ENCODE data around the gene DIO3. TPM values are rescaled to one million over a fixed set of nuclear protein-coding genes. Genes with fewer than 3 reads are reported as not detected.
A peak's percentile ranks its signal among the peaks of the same experiment; 100 is the strongest.

DIO3 gene
- total RNA-seq, 1 experiment from 2014 or later = 4.4 TPM

GRCh38 chr14:101563654-101564443 is 2.6 kb downstream of the DIO3 start:
- in situ Hi-C loops (cut with HindIII; ENCODE audit: low pct_unique_long_range_greater_than_20kb, low sequenced_read_pairs) (no loop called here), intact Hi-C loops (cut with micrococcal nuclease; ENCODE audit: unreplicated experiment) (no loop called here)
- Histone ChIP-seq H3K27ac (ENCODE audit: low read length) (no peak overlapping the region), H3K4me1 (ENCODE audit: control insufficient read depth, insufficient read depth, low read length) (no peaks in the 10 kb centered on the region), H3K9me3 (ENCODE audit: control insufficient read depth, insufficient read depth, low read depth, low read length) (no peaks in the 10 kb centered on the region), H3K36me3 (ENCODE audit: control insufficient read depth, insufficient read depth, low read length) (no peaks in the 10 kb centered on the region), H3K27me3 (ENCODE audit: control insufficient read depth, insufficient read depth, low read length) (no peaks in the 10 kb centered on the region), H3K4me3 (ENCODE audit: low read depth in 2 of 2, low read length in 2 of 2) (peak overlapping the region in 1 of 2 experiments; percentile 31; a peak in 2 of 4 replicates)
- ATAC-seq (no peak), DNase-seq (ENCODE audit: low read depth, low spot score) (no peak)
- TF ChIP-seq POLR2AphosphoS5 (IDR thresholded peaks at IDR 0.05; ENCODE audit: low read depth, low read length) (no peak), TCF7L2 (IDR thresholded peaks at IDR 0.05; ENCODE audit: low read depth, low read length) (no peak), CTCF (IDR thresholded peaks at IDR 0.05) (no peak), REST (IDR thresholded peaks at IDR 0.05; ENCODE audit: insufficient read depth in 1 of 2, low read depth in 2 of 2, low read length in 1 of 2) (no peak), SIN3A (IDR thresholded peaks at IDR 0.05; ENCODE audit: borderline replicate concordance, insufficient read depth, low read depth, low read length) (no peak)
- BruUV-seq (replicated peaks) = no TSS peak
- ChIA-PET CTCF (no interaction called here), POLR2A (no interaction called here)

DNA sequence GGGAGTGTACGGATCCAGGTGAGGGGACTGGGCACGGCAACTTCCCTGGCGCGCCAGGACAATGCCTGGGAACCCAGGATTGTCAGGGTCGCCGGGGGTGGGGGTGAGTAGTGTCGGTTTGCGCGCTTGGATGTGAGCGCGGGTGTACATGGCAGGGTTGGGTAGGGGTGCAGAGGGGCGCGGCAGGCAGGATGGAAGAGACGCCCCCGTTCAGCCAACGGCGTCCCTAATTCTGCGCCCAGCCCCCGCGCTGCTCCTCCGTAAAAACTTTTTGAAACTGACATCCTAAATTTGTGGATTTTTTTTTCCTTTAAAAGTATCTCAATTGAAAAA is 3.1 kb downstream of the DIO3 start:
- CTCF ChIA-PET = no interaction called here
- intact Hi-C loops (cut with micrococcal nuclease; ENCODE audit: unreplicated experiment) = no loop called here

More for the DNA sequence above, 3.1 kb downstream of the DIO3 start:
- Histone ChIP-seq H3K9me3 (ENCODE audit: control insufficient read depth, insufficient read depth, low read depth, low read length) (no peaks in the 10 kb centered on the region), H3K4me3 (ENCODE audit: low read depth in 2 of 2, low read length in 2 of 2) (peak overlapping the region in 1 of 2 experiments; percentile 31; a peak in 2 of 4 replicates), H3K36me3 (ENCODE audit: control insufficient read depth, insufficient read depth, low read length) (no peaks in the 10 kb centered on the region), H3K27me3 (ENCODE audit: control insufficient read depth, insufficient read depth, low read length) (no peaks in the 10 kb centered on the region), H3K4me1 (ENCODE audit: control insufficient read depth, insufficient read depth, low read length) (no peaks in the 10 kb centered on the region), H3K27ac (ENCODE audit: low read length) (no peak overlapping the region)
- POLR2A ChIA-PET = no interaction called here
- no peak for ATAC-seq
- no peak for TF ChIP-seq REST (IDR thresholded peaks at IDR 0.05; ENCODE audit: insufficient read depth in 1 of 2, low read depth in 2 of 2, low read length in 1 of 2)
- TF ChIP-seq SIN3A (IDR thresholded peaks at IDR 0.05; ENCODE audit: borderline replicate concordance, insufficient read depth, low read depth, low read length) = no peak
- TF ChIP-seq TCF7L2 (IDR thresholded peaks at IDR 0.05; ENCODE audit: low read depth, low read length) = no peak
- TF ChIP-seq CTCF (IDR thresholded peaks at IDR 0.05) = no peak
- no peak for TF ChIP-seq POLR2AphosphoS5 (IDR thresholded peaks at IDR 0.05; ENCODE audit: low read depth, low read length)
- no peak for DNase-seq (ENCODE audit: low read depth, low spot score)
- in situ Hi-C loops (cut with HindIII; ENCODE audit: low pct_unique_long_range_greater_than_20kb, low sequenced_read_pairs) = no loop called here
- no TSS peak for BruUV-seq (replicated peaks)
